Adrenal gland (tissue), 12 donors: Measurements from ENCODE around the gene PKP4. TPM values are rescaled to one million over a fixed set of nuclear protein-coding genes. Genes with fewer than 3 reads are reported as not detected.

Experiments used
- DNase-seq, 7 donors: peaks; one replicate each; pipeline ENCODE4 v3.0.0-alpha.2; 2019 to 2020
- H3K27ac ChIP-seq, 5 donors: fragments of 200-600 bp; sonication (generic) in 4 of 5; 1 replicate in 3 of 5; 2 replicates in 2 of 5; pipeline versions ENCODE4 v1.5.1 to v1.8.0; 2016 to 2020; ENCODE audit warnings: mild to moderate bottlenecking in 1 of 5
- H3K27me3 ChIP-seq: fragments of 200-600 bp; 2 replicates; pipeline ENCODE4 v1.8.0; 2021
- H3K36me3 ChIP-seq, 2 donors: fragments of 200-600 bp; replicated peaks in 1 of 2; 1 replicate in 1 of 2; 2 replicates in 1 of 2; pipeline versions ENCODE4 v1.5.1 to v1.8.0; 2018 to 2022
- H3K4me1 ChIP-seq, 2 donors: fragments of 200-600 bp; replicated peaks in 1 of 2; 1 replicate in 1 of 2; 2 replicates in 1 of 2; pipeline versions ENCODE4 v1.5.1 to v1.8.0; 2018 to 2021
- H3K4me3 ChIP-seq, 4 donors: fragments of 200-600 bp; sonication (generic) in 3 of 4; one replicate each; pipeline ENCODE4 v1.5.1; 2016 to 2018
- H3K9me3 ChIP-seq, 3 donors: fragments of 200-600 bp; sonication (generic) in 1 of 3; replicated peaks in 1 of 3; 1 replicate in 2 of 3; 2 replicates in 1 of 3; pipeline versions ENCODE4 v1.5.1 to v1.8.0; 2016 to 2021
- CTCF ChIP-seq, 6 experiments: fragments of 450-650 bp in 4 of 6; fragments of 200-600 bp in 2 of 6; sonication (generic) in 1 of 6; IDR thresholded peaks; 1 replicate in 5 of 6; 2 replicates in 1 of 6; pipeline versions ENCODE4 v1.5.1 to v1.8.0; 2016 to 2021; ENCODE audit warnings: antibody characterized with exemption in 6 of 6, mild to moderate bottlenecking in 2 of 6, moderate library complexity in 1 of 6
- POLR2A ChIP-seq, 2 donors: fragments of 450-650 bp; IDR thresholded peaks; one replicate each; pipeline ENCODE4 v1.6.1; 2017; ENCODE audit warnings: antibody characterized with exemption in 2 of 2, mild to moderate bottlenecking in 2 of 2, moderate library complexity in 1 of 2
- WGBS, 4 donors: extraction: QIAGEN DNeasy Blood & Tissue Kit in 2 of 4; methylation state at CpG; one replicate each; pipeline versions ENCODE4 v1.1.5 to v1.1.7; 2013 to 2017; 5-methylcytosine and 5-hydroxymethylcytosine counted together
- intact Hi-C, 2 donors: fragments of 100-400 bp; cut with DNase I; formaldehyde crosslinking; loops; one replicate each; pipeline versions ENCODE4 v1.14.1 to v1.15.0; 2022 to 2023
- polyA plus RNA-seq, 3 donors: library from polyadenylated mRNA; stranded (reverse); fragments of 200-250 nt in 2 of 3; fragments of 350-450 nt in 1 of 3; fragmentation: Illumina TruSeq in 1 of 3; extraction: RNeasy Lipid Tissue Mini Kit (QIAGEN cat#74804) in 1 of 3; gene quantifications; one replicate each; pipeline ENCODE4 v1.2.3, GENCODE V29; 2013 to 2014
- total RNA-seq, 9 donors: library from RNA; depleted of rRNA in 4 of 9; stranded (reverse); fragments of >200 nt in 4 of 9; fragments of 120-200 nt in 1 of 9; fragmentation: NEBNext Ultra II Directional in 1 of 9; extraction: Animal tissue kit (Norgen Biotek cat#: 25700) in 1 of 9; gene quantifications; one replicate each; pipeline versions ENCODE4 v1.1.0 to v1.2.4, GENCODE V29; 2013 to 2023
- donor health status: healthy with polysubstance abuse.
- donor health status: Bipolar disorder and iron deficiency.
- donor health status: DM: yes; HTN: yes; CAD: no.
- donor health status: DM: no; HTN: no; CAD: no.
- donor health status: DM: no; HTN: no; CAD: no.
- donor health status: DM: yes; HTN: yes; CAD: no.

PKP4 gene
- total and polyA plus RNA-seq, 12 donors, result 15.6 to 34.9 (median 23.3) TPM

GRCh38 chr2:158655628-158656027 is 198.9 kb downstream of the PKP4 start:
- no peaks in the 10 kb centered on the region for H3K4me1 ChIP-seq
- H3K36me3 ChIP-seq, result no peaks in the 10 kb centered on the region
- intact Hi-C loops, result no loop called here
- no peaks in the 10 kb centered on the region for H3K27me3 ChIP-seq
- H3K27ac ChIP-seq, result no peak overlapping the region
- H3K9me3 ChIP-seq, result no peaks in the 10 kb centered on the region
- no peak for DNase-seq
- no peak for TF ChIP-seq POLR2A (IDR thresholded peaks at IDR 0.05)
- TF ChIP-seq CTCF (IDR thresholded peaks at IDR 0.05), result no peak
- no peak overlapping the region for H3K4me3 ChIP-seq
- 62 to 83% (median 65%) methylated on average over 3 of the region's 3 CpGs for WGBS, 4 donors

GRCh38 chr2:158656492-158657229 is 199.9 kb downstream of the PKP4 start:
- no peak for DNase-seq
- H3K4me1 ChIP-seq, result no peaks in the 10 kb centered on the region
- H3K4me3 ChIP-seq, result no peak overlapping the region
- TF ChIP-seq CTCF (IDR thresholded peaks at IDR 0.05), result no peak
- no peak for TF ChIP-seq POLR2A (IDR thresholded peaks at IDR 0.05)
- H3K36me3 ChIP-seq, result no peaks in the 10 kb centered on the region
- no peak overlapping the region for H3K27ac ChIP-seq
- no peaks in the 10 kb centered on the region for H3K27me3 ChIP-seq
- 89 to 93% (median 90%) methylated on average over 10 of the region's 10 CpGs for WGBS, 4 donors
- intact Hi-C loops, result no loop called here
- no peaks in the 10 kb centered on the region for H3K9me3 ChIP-seq

- WGBS, 4 donors, result 76 to 87% (median 79%) methylated on average over 2 of the region's 2 CpGs
- no peak overlapping the region for H3K4me3 ChIP-seq
- H3K27me3 ChIP-seq, result no peaks in the 10 kb centered on the region
- no peak for TF ChIP-seq CTCF (IDR thresholded peaks at IDR 0.05)
- H3K27ac ChIP-seq, result no peak overlapping the region
- H3K4me1 ChIP-seq, result no peaks in the 10 kb centered on the region
- intact Hi-C loops, result no loop called here
- peaks cover 0 to 4% of the 10 kb centered on the region in 2 donors for H3K36me3 ChIP-seq
- no peak for DNase-seq
- H3K9me3 ChIP-seq, result no peaks in the 10 kb centered on the region
Observed at GRCh38 chr2:158658396-158658795, 201.6 kb downstream of the PKP4 start.

- TF ChIP-seq CTCF (IDR thresholded peaks at IDR 0.05) (no peak), POLR2A (IDR thresholded peaks at IDR 0.05) (no peak)
- Histone ChIP-seq H3K4me1 (no peaks in the 10 kb centered on the region), H3K36me3 (peaks cover 0 to 9% of the 10 kb centered on the region in 2 donors), H3K4me3 (no peak overlapping the region), H3K27ac (no peak overlapping the region), H3K27me3 (no peaks in the 10 kb centered on the region), H3K9me3 (no peaks in the 10 kb centered on the region)
- DNase-seq, result no peak
- 82 to 100% (median 96%) methylated on average over 1 of the region's 1 CpG for WGBS, 4 donors
- intact Hi-C loops, result no loop called here
Observed at GRCh38 chr2:158659483-158659882, 202.7 kb downstream of the PKP4 start.
